HepG2 (cell line): ENCODE measurements around the gene TBC1D22A. TPM values are rescaled to one million over a fixed set of nuclear protein-coding genes. Genes with fewer than 3 reads are reported as not detected.

ENCODE experiments used
- ATAC-seq: fragments of 200-7000 bp; cut with Tn5 transposase; 3 replicates; pipeline ENCODE4 v1.9.1; 2020; ENCODE audit warnings: mild to moderate bottlenecking, moderate library complexity
- BruUV-seq: library from RNA; stranded (reverse); fragments of 400-500 nt; replicated peaks from 2 replicates; lab custom pipeline; 2021; lab: Mats Ljungman, UMichigan
- CTCF ChIA-PET: fragments of 300-600 bp; formaldehyde crosslinking; extraction: SDS; loops from one replicate; lab custom pipeline; 2021; ENCODE audit warnings: low total read pairs, inconsistent platforms, low intra/inter-chr PET ratio; lab: Yijun Ruan, JAX
- POLR2A ChIA-PET: fragments of 350-600 bp; sonication (Branson Sonifier 250); formaldehyde crosslinking; loops from one replicate; lab custom pipeline; 2020; ENCODE audit warnings: antibody characterized with exemption, inconsistent platforms; lab: Yijun Ruan, JAX
- DNase-seq: peaks from one replicate; pipeline ENCODE4 v3.0.0-alpha.2; 2015; ENCODE audit warnings: low spot score
- FAIRE-seq: peaks from 3 replicates; lab custom pipeline; 2011; peaks lifted over from hg19 to GRCh38; lab: Jason Lieb, UNC
- H2AFZ ChIP-seq: one replicate; pipeline ENCODE4 v1.6.1; 2011; ENCODE audit warnings: low read length, inconsistent platforms
- H3K27ac ChIP-seq: fragments of 300-600 bp; 3 replicates; pipeline ENCODE4 v1.8.0; 2011; ENCODE audit warnings: mixed run types, mild to moderate bottlenecking, mixed read lengths, low read length, inconsistent platforms; ENCODE audit not compliant: insufficient read depth; ENCODE audit errors: extremely low read length
- H3K27me3 ChIP-seq, 2 experiments: fragments of 200-600 bp in 1 of 2; 2 replicates in 1 of 2; 3 replicates in 1 of 2; pipeline versions ENCODE4 v1.6.0 to v1.8.0; 2011; ENCODE audit warnings: low read length in 2 of 2, mild to moderate bottlenecking in 2 of 2, moderate library complexity in 2 of 2, inconsistent platforms in 1 of 2; ENCODE audit not compliant: insufficient read depth in 2 of 2, control insufficient read depth in 1 of 2
- H3K36me3 ChIP-seq, 2 experiments: fragments of 200-600 bp in 1 of 2; replicated peaks in 1 of 2; 2 replicates in 1 of 2; 3 replicates in 1 of 2; pipeline versions ENCODE4 v1.5.1 to v1.8.0; 2011; ENCODE audit warnings: low read length in 2 of 2, inconsistent platforms in 1 of 2; ENCODE audit not compliant: insufficient read depth in 2 of 2, control insufficient read depth in 1 of 2
- H3K4me1 ChIP-seq: 2 replicates; pipeline ENCODE4 v1.5.1; 2012; ENCODE audit warnings: low read length, inconsistent platforms; ENCODE audit not compliant: insufficient read depth
- H3K4me2 ChIP-seq: 2 replicates; pipeline ENCODE4 v1.6.0; 2011; ENCODE audit warnings: low read depth, low read length, inconsistent platforms
- H3K4me3 ChIP-seq, 3 experiments: fragments of 200-600 bp in 1 of 3; sonication (generic), shearing (Covaris generic) in 1 of 3; replicated peaks in 1 of 3; 2 replicates each; pipeline ENCODE4 v1.5.1; 2011 to 2016; ENCODE audit warnings: low read length in 3 of 3, inconsistent platforms in 2 of 3, low read depth in 2 of 3, mild to moderate bottlenecking in 2 of 3, control low read depth in 1 of 3, mixed read lengths in 1 of 3; ENCODE audit not compliant: insufficient read depth in 1 of 3
- H3K79me2 ChIP-seq: one replicate; pipeline ENCODE4 v1.6.1; 2011; ENCODE audit warnings: low read length, inconsistent platforms; ENCODE audit not compliant: insufficient read depth
- H3K9ac ChIP-seq: 2 replicates; pipeline ENCODE4 v1.6.0; 2011; ENCODE audit warnings: mild to moderate bottlenecking, low read depth, low read length, inconsistent platforms; ENCODE audit not compliant: insufficient read depth
- H3K9me3 ChIP-seq: 2 replicates; pipeline ENCODE4 v1.5.1; 2012; ENCODE audit warnings: mild to moderate bottlenecking, low read length
- H4K20me1 ChIP-seq: 2 replicates; pipeline ENCODE4 v1.6.0; 2011; ENCODE audit warnings: inconsistent platforms, mild to moderate bottlenecking, low read length, moderate library complexity; ENCODE audit not compliant: insufficient read depth
- AKNA ChIP-seq: sonication (generic); formaldehyde crosslinking; IDR thresholded peaks from 2 replicates; pipeline ENCODE4 v1.4.0; 2020; ENCODE audit warnings: missing genetic modification reagents, borderline replicate concordance
- ASH2L ChIP-seq: fragments of 300-600, 200-600 bp; sonication (generic); IDR thresholded peaks from 2 replicates; pipeline ENCODE4 v1.7.0; 2017; ENCODE audit warnings: low read depth, mild to moderate bottlenecking, moderate library complexity, mixed read lengths, low read length; ENCODE audit not compliant: insufficient read length
- BCL6 ChIP-seq: IDR thresholded peaks from 2 replicates; pipeline ENCODE4 v1.6.1; 2016; ENCODE audit warnings: missing genetic modification reagents, missing compliant biosample characterization
- CAMTA2 ChIP-seq: sonication (generic); formaldehyde crosslinking; IDR thresholded peaks from 2 replicates; pipeline ENCODE4 v1.4.0; 2020; ENCODE audit warnings: mild to moderate bottlenecking, missing genetic modification reagents, borderline replicate concordance
- EP300 ChIP-seq, 3 experiments: sonication (generic) in 1 of 3; formaldehyde crosslinking in 1 of 3; IDR thresholded peaks; 2 replicates each; pipeline versions ENCODE4 v1.5.1 to v1.6.1; 2011 to 2020; ENCODE audit warnings: low read depth in 2 of 3, low read length in 2 of 3, borderline replicate concordance in 1 of 3, improper control_type of control experiment in 1 of 3, mild to moderate bottlenecking in 1 of 3, missing genetic modification reagents in 1 of 3, moderate library complexity in 1 of 3
- GATAD2A ChIP-seq: IDR thresholded peaks from 2 replicates; pipeline ENCODE4 v1.6.1; 2016
- HDAC1 ChIP-seq: sonication (generic); formaldehyde crosslinking; IDR thresholded peaks from 2 replicates; pipeline ENCODE4 v1.5.1; 2020; ENCODE audit warnings: mild to moderate bottlenecking, missing genetic modification reagents
- HIVEP1 ChIP-seq: sonication (generic); formaldehyde crosslinking; IDR thresholded peaks from 2 replicates; pipeline ENCODE4 v1.4.0; 2020; ENCODE audit warnings: mild to moderate bottlenecking, missing genetic modification reagents
- IRF9 ChIP-seq: sonication (generic); formaldehyde crosslinking; IDR thresholded peaks from 2 replicates; pipeline ENCODE4 v1.8.0; 2022; ENCODE audit warnings: missing genetic modification reagents, mild to moderate bottlenecking, borderline replicate concordance
- JUNB ChIP-seq: sonication (generic); formaldehyde crosslinking; IDR thresholded peaks from 2 replicates; pipeline ENCODE4 v1.8.0; 2022; ENCODE audit warnings: missing genetic modification reagents, mild to moderate bottlenecking, borderline replicate concordance
- SAP130 ChIP-seq: IDR thresholded peaks from 2 replicates; pipeline ENCODE4 v1.6.1; 2016; ENCODE audit warnings: low read depth
- SP1 ChIP-seq, 2 experiments: fragments of 450-650 bp in 1 of 2; sonication (generic) in 1 of 2; formaldehyde crosslinking in 1 of 2; IDR thresholded peaks; 2 replicates each; pipeline versions ENCODE4 v1.4.0 to v1.6.1; 2016 to 2020; ENCODE audit warnings: missing genetic modification reagents in 1 of 2
- ZBTB37 ChIP-seq: sonication (generic); formaldehyde crosslinking; IDR thresholded peaks from 2 replicates; pipeline ENCODE4 v1.4.0; 2020; ENCODE audit warnings: mild to moderate bottlenecking, missing genetic modification reagents
- WGBS: methylation state at CpG from one replicate; pipeline ENCODE4 v1.1.6; 2017; ENCODE audit warnings: low lambda C conversion rate; 5-methylcytosine and 5-hydroxymethylcytosine counted together
- in situ Hi-C: cut with HindIII; loops from 2 replicates; pipeline ENCODE4 v1.10.0; 2017; ENCODE audit warnings: low pct_unique_long_range_greater_than_20kb; ENCODE audit not compliant: extremely low pct_ligation_motif_present
- intact Hi-C: fragments of 100-400 bp; cut with micrococcal nuclease; formaldehyde crosslinking; loops from one replicate; pipeline ENCODE4 v1.10.0; 2022; ENCODE audit not compliant: unreplicated experiment
- polyA plus RNA-seq, 8 experiments: library from polyadenylated mRNA; depleted of rRNA in 3 of 8; stranded (reverse) in 7 of 8; unstranded in 1 of 8; fragments of >200 nt; fragmentation: Illumina TruSeq in 4 of 8; extraction: Trizol in 4 of 8; gene quantifications; 2 replicates each; pipeline versions ENCODE4 v1.2.1 to v1.2.3, GENCODE V29; 2011 to 2016; ENCODE audit warnings: low read depth in 4 of 8, missing spikeins in 1 of 8, mixed read lengths in 1 of 8; ENCODE audit not compliant: insufficient read depth in 1 of 8
- total RNA-seq, 5 experiments: library from RNA; depleted of rRNA; stranded (reverse); fragments of >200 nt; fragmentation: Illumina TruSeq; extraction: Trizol; gene quantifications; 2 replicates each; pipeline ENCODE4 v1.2.3, GENCODE V29; 2016; ENCODE audit warnings: low read depth in 1 of 5

TBC1D22A gene
- total and polyA plus RNA-seq, 2 of the 13 experiments (the other 11 are each of a cell fraction or from before 2014, with no cell fraction given) = 17.3 to 18.0 TPM

GRCh38 chr22:46815559-46815895 is 53.1 kb downstream of the TBC1D22A start (continued):
- no peak for TF ChIP-seq IRF9
- no peak for TF ChIP-seq AKNA (CRISPR knock-in tag)
- TF ChIP-seq SP1 (IDR thresholded peaks at IDR 0.05) = no peak
- no peak for TF ChIP-seq SP1 (CRISPR knock-in tag; IDR thresholded peaks at IDR 0.05)
- peak; percentile 40 for TF ChIP-seq ASH2L

GRCh38 chr22:46815896-46816731 is 53.7 kb downstream of the TBC1D22A start:
- WGBS = 21% methylated on average over 15 of the region's 15 CpGs
- H2AFZ ChIP-seq = no peak overlapping the region
- POLR2A ChIA-PET = interaction anchor here (1.0 to 1.8 kb wide), 6 partner anchors 15 to 119 kb away, joined by 3 to 5 read pairs (median 4); partner anchors contain the start of gene TBC1D22A
- FAIRE-seq (peak; percentile 76), ATAC-seq (peak; percentile 90), DNase-seq (peak; percentile 39)
- H3K27ac ChIP-seq = peak overlapping the region; percentile 77
- intact Hi-C loops = no loop called here
- H3K9me3 ChIP-seq = no peaks in the 10 kb centered on the region
- H3K4me2 ChIP-seq = peak overlapping the region; percentile 73
- CTCF ChIA-PET = no interaction called here
- H4K20me1 ChIP-seq = no peaks in the 10 kb centered on the region
- H3K9ac ChIP-seq = peak overlapping the region; percentile 20
- no peaks in the 10 kb centered on the region for H3K27me3 ChIP-seq
- BruUV-seq = no TSS peak
- H3K36me3 ChIP-seq = peaks cover 2 to 6% of the 10 kb centered on the region in 2 experiments; a peak in 4 of 5 replicates
- H3K4me3 ChIP-seq = peak overlapping the region in 2 of 3 experiments; percentile 18 to 54; a peak in 3 of 6 replicates
- in situ Hi-C loops = no loop called here
- H3K4me1 ChIP-seq = peaks cover 45% of the 10 kb centered on the region
- peaks cover 16% of the 10 kb centered on the region for H3K79me2 ChIP-seq
- TF ChIP-seq HIVEP1 (0 out of 2 replicates have a peak, but pooled peaks have one; percentile 34), EP300 (IDR thresholded peaks at IDR 0.05; ENCODE audit: low read depth in 2 of 2, low read length in 2 of 2) (peak in 1 of 2 experiments; percentile 3; a peak in 1 of 4 replicates), EP300 (CRISPR knock-in tag; IDR thresholded peaks at IDR 0.05; ENCODE audit: borderline replicate concordance) (no peak), BCL6 (peak; percentile 72; the same call in 1 of the 2 replicates), CAMTA2 (no peak), HDAC1 (CRISPR knock-in tag) (peak; percentile 66), ZBTB37 (CRISPR knock-in tag) (peak; percentile 99), JUNB (CRISPR knock-in tag) (peak; percentile 43; the same call in 1 of the 2 replicates), GATAD2A (CRISPR knock-in tag) (peak; percentile 16; the same call in 1 of the 2 replicates), SAP130 (CRISPR knock-in tag) (peak; percentile 74)
